Activated CD4-positive, alpha-beta T cell treated with anti-CD3 and anti-CD28 coated beads, Interleukin-2, amount 50 U/mL, for 16 hours (primary cell): ENCODE measurements around the gene MBL2.

Experiments
- DNase-seq: peaks from one replicate; pipeline ENCODE4 v3.0.0-alpha.2; 2020

MBL2 gene

GRCh38 chr10:52771534-52772445 is 794 bp downstream of the MBL2 start:
- DNase-seq = no peak

GRCh38 chr10:52770904-52771303 is 1.7 kb downstream of the MBL2 start:
- no peak for DNase-seq

- DNase-seq = no peak
Measured at GRCh38 chr10:52769966-52770365, 2.6 kb downstream of the MBL2 start.

GRCh38 chr10:52768001-52768532 is 4.5 kb downstream of the MBL2 start:
- no peak for DNase-seq

- DNase-seq = no peak
Measured at GRCh38 chr10:52762088-52762487, 10.5 kb downstream of the MBL2 start.

GRCh38 chr10:52759154-52759553 is 13.4 kb downstream of the MBL2 start:
- DNase-seq = no peak

GRCh38 chr10:52758406-52758805 is 14.2 kb downstream of the MBL2 start:
- DNase-seq = no peak

- no peak for DNase-seq
Measured at GRCh38 chr10:52757773-52758172, 14.8 kb downstream of the MBL2 start.

GRCh38 chr10:52756966-52757365 is 15.6 kb downstream of the MBL2 start:
- DNase-seq = no peak

- no peak for DNase-seq
Measured at GRCh38 chr10:52756295-52756694, 16.3 kb downstream of the MBL2 start.

GRCh38 chr10:52755297-52756062 is 17.1 kb downstream of the MBL2 start:
- DNase-seq = no peak

- no peak for DNase-seq
Measured at GRCh38 chr10:52752801-52753445, 19.7 kb downstream of the MBL2 start.

GRCh38 chr10:52752261-52752660 is 20.3 kb downstream of the MBL2 start:
- DNase-seq = no peak

- no peak for DNase-seq
Measured at GRCh38 chr10:52751337-52751736, 21.2 kb downstream of the MBL2 start.

- no peak for DNase-seq
Measured at GRCh38 chr10:52750629-52751028, 22.0 kb downstream of the MBL2 start.

- DNase-seq = no peak
Measured at GRCh38 chr10:52747694-52748093, 24.9 kb downstream of the MBL2 start.

GRCh38 chr10:52746169-52746568 is 26.4 kb downstream of the MBL2 start:
- no peak for DNase-seq

- DNase-seq = no peak
Measured at GRCh38 chr10:52744057-52744805, 28.4 kb downstream of the MBL2 start.

GRCh38 chr10:52742731-52743130 is 29.9 kb downstream of the MBL2 start:
- DNase-seq = no peak

GRCh38 chr10:52741851-52742250 is 30.7 kb downstream of the MBL2 start:
- no peak for DNase-seq

GRCh38 chr10:52740913-52741675 is 31.5 kb downstream of the MBL2 start:
- DNase-seq = peak; percentile 36

GRCh38 chr10:52740155-52740549 is 32.4 kb downstream of the MBL2 start:
- DNase-seq = no peak
